SU-DHL-6 (cell line): Measurements from ENCODE around the gene RRM1.

Experiments
- H2AFZ ChIP-seq: fragments of 200-600 bp; sonication (generic); 2 replicates; pipeline ENCODE4 v1.6.1; 2014; ENCODE audit warnings: low read depth, mild to moderate bottlenecking, moderate library complexity, mixed read lengths, antibody characterized with exemption, low read length; ENCODE audit not compliant: severe bottlenecking
- H3F3A ChIP-seq: fragments of 200-600 bp; shearing (Covaris generic); 2 replicates; pipeline ENCODE4 v1.6.0; 2016; ENCODE audit warnings: antibody characterized with exemption, mild to moderate bottlenecking; ENCODE audit not compliant: insufficient read depth
- H3K27ac ChIP-seq: fragments of 200-600 bp; sonication (generic); 2 replicates; pipeline ENCODE4 v1.5.1; 2016; ENCODE audit warnings: low read depth, mild to moderate bottlenecking, low read length, moderate library complexity, mixed read lengths
- H3K27me3 ChIP-seq: fragments of 200-600 bp; sonication (generic), shearing (Covaris generic); 2 replicates; pipeline ENCODE4 v1.6.0; 2014; ENCODE audit warnings: mild to moderate bottlenecking, low read length
- H3K36me3 ChIP-seq: fragments of 200-600 bp; sonication (generic); 2 replicates; pipeline ENCODE4 v1.6.1; 2014; ENCODE audit warnings: mild to moderate bottlenecking, low read length, mixed read lengths
- H3K4me2 ChIP-seq: fragments of 300-600, 200-600 bp; shearing (Covaris generic), sonication (generic); 2 replicates; pipeline ENCODE4 v1.6.0; 2014; ENCODE audit warnings: low read length, low read depth, mild to moderate bottlenecking; ENCODE audit not compliant: poor library complexity, severe bottlenecking
- H3K4me3 ChIP-seq: fragments of 200-600 bp; sonication (generic); 2 replicates; pipeline ENCODE4 v1.5.1; 2014; ENCODE audit warnings: antibody characterized with exemption, low read length, mild to moderate bottlenecking, mixed read lengths; ENCODE audit not compliant: insufficient read depth, poor library complexity, severe bottlenecking
- H3K79me2 ChIP-seq: fragments of 200-600 bp; sonication (generic); 2 replicates; pipeline ENCODE4 v1.6.1; 2014; ENCODE audit warnings: mild to moderate bottlenecking, low read length, moderate library complexity; ENCODE audit not compliant: insufficient read depth
- H3K9ac ChIP-seq: fragments of 200-600 bp; sonication (generic); 2 replicates; pipeline ENCODE4 v1.7.0; 2014; ENCODE audit warnings: mild to moderate bottlenecking, low read length
- H3K9me2 ChIP-seq: fragments of 200-600 bp; sonication (generic); replicated peaks from 2 replicates; pipeline ENCODE4 v1.6.1; 2014; ENCODE audit warnings: low read length; ENCODE audit not compliant: insufficient read depth
- H3K9me3 ChIP-seq: fragments of 200-600 bp; sonication (generic); 2 replicates; pipeline ENCODE4 v1.6.1; 2014; ENCODE audit warnings: low read length, mixed read lengths; ENCODE audit not compliant: insufficient read depth
- H4K20me1 ChIP-seq: fragments of 200-600 bp; sonication (generic); 2 replicates; pipeline ENCODE4 v1.6.1; 2014; ENCODE audit warnings: low read depth, mild to moderate bottlenecking, antibody characterized with exemption, low read length, moderate library complexity, mixed read lengths
- EZH2phosphoT487 ChIP-seq: fragments of 200-600 bp; sonication (generic), shearing (Covaris generic); conservative IDR thresholded peaks from 2 replicates; pipeline ENCODE4 v1.6.1; 2018; ENCODE audit warnings: mild to moderate bottlenecking, antibody characterized with exemption, low read length, moderate library complexity, mixed read lengths
- TF ChIP-seq, protein P1 (sequence below): fragments of 200-600 bp; sonication (generic); IDR thresholded peaks from one replicate; pipeline ENCODE4 v1.5.1; 2017; ENCODE audit warnings: antibody characterized with exemption, mild to moderate bottlenecking, low read length, moderate library complexity; ENCODE audit not compliant: insufficient read depth, poor library complexity, severe bottlenecking

Gene RRM1

GRCh38 chr11:4074266-4074665 is 20.3 kb upstream of the RRM1 start:
- Histone ChIP-seq H3F3A (0 out of 2 replicates have a peak, but pooled peaks cover 4% of the 10 kb centered on the region), H3K4me2 (no peak overlapping the region), H3K79me2 (no peaks in the 10 kb centered on the region), H2AFZ (no peak overlapping the region), H3K27ac (no peak overlapping the region), H3K9me3 (no peaks in the 10 kb centered on the region), H3K36me3 (0 out of 2 replicates have a peak, but pooled peaks cover 3% of the 10 kb centered on the region), H3K9me2 (no peaks in the 10 kb centered on the region), H3K9ac (no peak overlapping the region), H3K4me3 (no peak overlapping the region), H4K20me1 (no peaks in the 10 kb centered on the region), H3K27me3 (no peaks in the 10 kb centered on the region)
- TF ChIP-seq EZH2phosphoT487: no peak
- TF ChIP-seq, protein P1, sequence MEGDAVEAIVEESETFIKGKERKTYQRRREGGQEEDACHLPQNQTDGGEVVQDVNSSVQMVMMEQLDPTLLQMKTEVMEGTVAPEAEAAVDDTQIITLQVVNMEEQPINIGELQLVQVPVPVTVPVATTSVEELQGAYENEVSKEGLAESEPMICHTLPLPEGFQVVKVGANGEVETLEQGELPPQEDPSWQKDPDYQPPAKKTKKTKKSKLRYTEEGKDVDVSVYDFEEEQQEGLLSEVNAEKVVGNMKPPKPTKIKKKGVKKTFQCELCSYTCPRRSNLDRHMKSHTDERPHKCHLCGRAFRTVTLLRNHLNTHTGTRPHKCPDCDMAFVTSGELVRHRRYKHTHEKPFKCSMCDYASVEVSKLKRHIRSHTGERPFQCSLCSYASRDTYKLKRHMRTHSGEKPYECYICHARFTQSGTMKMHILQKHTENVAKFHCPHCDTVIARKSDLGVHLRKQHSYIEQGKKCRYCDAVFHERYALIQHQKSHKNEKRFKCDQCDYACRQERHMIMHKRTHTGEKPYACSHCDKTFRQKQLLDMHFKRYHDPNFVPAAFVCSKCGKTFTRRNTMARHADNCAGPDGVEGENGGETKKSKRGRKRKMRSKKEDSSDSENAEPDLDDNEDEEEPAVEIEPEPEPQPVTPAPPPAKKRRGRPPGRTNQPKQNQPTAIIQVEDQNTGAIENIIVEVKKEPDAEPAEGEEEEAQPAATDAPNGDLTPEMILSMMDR: no peak

DNA sequence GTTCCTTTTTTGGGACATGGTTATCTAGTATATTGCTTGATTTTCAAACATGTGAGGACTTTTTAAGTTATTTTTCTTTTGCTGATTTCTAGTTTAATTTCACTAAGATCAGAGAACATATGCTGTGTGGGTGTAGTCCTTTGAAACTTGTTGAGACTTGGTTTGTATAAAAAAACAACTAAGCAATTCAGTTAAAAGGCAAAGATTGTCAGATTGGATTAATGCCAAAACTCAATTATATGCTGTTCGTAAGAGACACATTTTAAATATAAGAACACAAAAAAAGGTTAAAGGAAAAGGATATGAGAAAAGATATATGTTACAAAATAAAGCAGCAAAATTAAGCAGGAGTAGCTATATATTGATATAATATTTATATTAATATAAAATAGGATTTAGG is 17.8 kb upstream of the RRM1 start:
- H3K27me3 ChIP-seq: no peaks in the 10 kb centered on the region
- H3K27ac ChIP-seq: no peak overlapping the region
- H3K79me2 ChIP-seq: no peaks in the 10 kb centered on the region
- H2AFZ ChIP-seq: no peak overlapping the region
- 0 out of 2 replicates have a peak, but pooled peaks cover 3% of the 10 kb centered on the region for H3K36me3 ChIP-seq
- H3K9me2 ChIP-seq: no peaks in the 10 kb centered on the region
- no peak overlapping the region for H3K9ac ChIP-seq
- no peaks in the 10 kb centered on the region for H3K9me3 ChIP-seq
- TF ChIP-seq, protein P1: no peak
- no peaks in the 10 kb centered on the region for H4K20me1 ChIP-seq
- H3F3A ChIP-seq: 0 out of 2 replicates have a peak, but pooled peaks cover 4% of the 10 kb centered on the region
- H3K4me2 ChIP-seq: no peak overlapping the region
- H3K4me3 ChIP-seq: no peak overlapping the region

DNA sequence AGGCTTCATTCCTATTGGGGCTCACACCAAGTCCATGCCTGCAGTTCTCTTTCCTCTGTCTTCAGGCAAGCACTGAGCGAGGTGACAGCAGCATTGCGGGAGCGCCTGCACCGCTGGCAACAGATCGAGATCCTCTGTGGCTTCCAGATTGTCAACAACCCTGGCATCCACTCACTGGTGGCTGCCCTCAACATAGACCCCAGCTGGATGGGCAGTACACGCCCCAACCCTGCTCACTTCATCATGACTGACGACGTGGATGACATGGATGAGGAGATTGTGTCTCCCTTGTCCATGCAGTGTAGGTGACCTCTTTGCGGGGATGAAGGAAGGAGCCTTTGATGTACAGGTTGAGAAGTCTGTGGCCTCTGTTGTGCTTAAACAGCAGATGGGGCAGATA is 11.4 kb upstream of the RRM1 start:
- H3F3A ChIP-seq: no peaks in the 10 kb centered on the region
- H3K4me2 ChIP-seq: no peak overlapping the region
- no peak overlapping the region for H3K4me3 ChIP-seq
- no peaks in the 10 kb centered on the region for H3K79me2 ChIP-seq
- no peaks in the 10 kb centered on the region for H3K9me3 ChIP-seq
- H3K27me3 ChIP-seq: no peaks in the 10 kb centered on the region
- no peak overlapping the region for H2AFZ ChIP-seq
- no peaks in the 10 kb centered on the region for H3K9me2 ChIP-seq
- TF ChIP-seq, protein P1: no peak
- TF ChIP-seq EZH2phosphoT487: no peak
- no peaks in the 10 kb centered on the region for H4K20me1 ChIP-seq
- no peak overlapping the region for H3K27ac ChIP-seq
- H3K36me3 ChIP-seq: no peaks in the 10 kb centered on the region
- H3K9ac ChIP-seq: no peak overlapping the region
